ENCODE measurements around the gene RAB3GAP2. TPM values are rescaled to one million over a fixed set of nuclear protein-coding genes. Genes with fewer than 3 reads are reported as not detected.

Gene RAB3GAP2
- total RNA-seq, 1 donor from 2014 or later, result 33.0 TPM

- Histone ChIP-seq H3K27me3 (ENCODE audit: control insufficient read depth, insufficient read depth, low read length) (no peaks in the 10 kb centered on the region), H3K4me3 (ENCODE audit: low read depth, low read length) (no peak overlapping the region), H3K36me3 (ENCODE audit: control insufficient read depth, insufficient read depth, low read length) (peaks cover 2% of the 10 kb centered on the region)
- TF ChIP-seq, protein P1, sequence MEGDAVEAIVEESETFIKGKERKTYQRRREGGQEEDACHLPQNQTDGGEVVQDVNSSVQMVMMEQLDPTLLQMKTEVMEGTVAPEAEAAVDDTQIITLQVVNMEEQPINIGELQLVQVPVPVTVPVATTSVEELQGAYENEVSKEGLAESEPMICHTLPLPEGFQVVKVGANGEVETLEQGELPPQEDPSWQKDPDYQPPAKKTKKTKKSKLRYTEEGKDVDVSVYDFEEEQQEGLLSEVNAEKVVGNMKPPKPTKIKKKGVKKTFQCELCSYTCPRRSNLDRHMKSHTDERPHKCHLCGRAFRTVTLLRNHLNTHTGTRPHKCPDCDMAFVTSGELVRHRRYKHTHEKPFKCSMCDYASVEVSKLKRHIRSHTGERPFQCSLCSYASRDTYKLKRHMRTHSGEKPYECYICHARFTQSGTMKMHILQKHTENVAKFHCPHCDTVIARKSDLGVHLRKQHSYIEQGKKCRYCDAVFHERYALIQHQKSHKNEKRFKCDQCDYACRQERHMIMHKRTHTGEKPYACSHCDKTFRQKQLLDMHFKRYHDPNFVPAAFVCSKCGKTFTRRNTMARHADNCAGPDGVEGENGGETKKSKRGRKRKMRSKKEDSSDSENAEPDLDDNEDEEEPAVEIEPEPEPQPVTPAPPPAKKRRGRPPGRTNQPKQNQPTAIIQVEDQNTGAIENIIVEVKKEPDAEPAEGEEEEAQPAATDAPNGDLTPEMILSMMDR (IDR thresholded peaks at IDR 0.05; ENCODE audit: insufficient read depth, low read length, poor library complexity, severe bottlenecking), result no peak
- no peak for DNase-seq (ENCODE audit: low read depth)
Observed at GRCh38 chr1:220227393-220227792, 44.9 kb downstream of the RAB3GAP2 start.

GRCh38 chr1:220226752-220227151 lies 45.5 kb downstream of the RAB3GAP2 start:
- Histone ChIP-seq H3K4me3 (ENCODE audit: low read depth, low read length) (no peak overlapping the region), H3K36me3 (ENCODE audit: control insufficient read depth, insufficient read depth, low read length) (peaks cover 2% of the 10 kb centered on the region), H3K27me3 (ENCODE audit: control insufficient read depth, insufficient read depth, low read length) (no peaks in the 10 kb centered on the region)
- DNase-seq (ENCODE audit: low read depth), result no peak
- TF ChIP-seq, protein P1 (IDR thresholded peaks at IDR 0.05; ENCODE audit: insufficient read depth, low read length, poor library complexity, severe bottlenecking), result no peak

GRCh38 chr1:220225957-220226356 lies 46.3 kb downstream of the RAB3GAP2 start:
- TF ChIP-seq, protein P1 (IDR thresholded peaks at IDR 0.05; ENCODE audit: insufficient read depth, low read length, poor library complexity, severe bottlenecking), result no peak
- peaks cover 2% of the 10 kb centered on the region for H3K36me3 ChIP-seq (ENCODE audit: control insufficient read depth, insufficient read depth, low read length)
- H3K27me3 ChIP-seq (ENCODE audit: control insufficient read depth, insufficient read depth, low read length), result no peaks in the 10 kb centered on the region
- no peak overlapping the region for H3K4me3 ChIP-seq (ENCODE audit: low read depth, low read length)
- no peak for DNase-seq (ENCODE audit: low read depth)

- Histone ChIP-seq H3K36me3 (ENCODE audit: control insufficient read depth, insufficient read depth, low read length) (peaks cover 2% of the 10 kb centered on the region), H3K27me3 (ENCODE audit: control insufficient read depth, insufficient read depth, low read length) (no peaks in the 10 kb centered on the region), H3K4me3 (ENCODE audit: low read depth, low read length) (no peak overlapping the region)
- no peak for DNase-seq (ENCODE audit: low read depth)
- TF ChIP-seq, protein P1 (IDR thresholded peaks at IDR 0.05; ENCODE audit: insufficient read depth, low read length, poor library complexity, severe bottlenecking), result no peak
Observed at GRCh38 chr1:220224611-220225124, 47.6 kb downstream of the RAB3GAP2 start.

DNA sequence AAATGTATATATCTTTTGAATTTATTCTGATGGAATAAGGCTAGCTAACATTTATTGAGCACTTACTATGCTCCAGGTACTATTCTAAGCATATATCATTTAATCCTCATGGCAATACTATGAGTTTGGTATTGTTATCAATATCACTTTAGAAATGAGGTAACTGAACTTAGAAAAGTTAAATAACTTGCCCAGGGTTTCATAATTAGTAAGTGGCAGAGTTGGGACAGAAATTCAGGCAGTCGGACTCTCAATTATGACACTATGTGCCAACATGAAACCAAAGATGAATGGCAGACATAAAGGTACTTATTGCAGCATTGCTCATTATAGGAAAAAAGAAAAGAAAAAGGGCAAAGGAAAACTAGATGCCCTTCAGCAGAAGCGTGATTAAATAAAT lies 48.2 kb downstream of the RAB3GAP2 start:
- peaks cover 2% of the 10 kb centered on the region for H3K36me3 ChIP-seq (ENCODE audit: control insufficient read depth, insufficient read depth, low read length)
- no peak overlapping the region for H3K4me3 ChIP-seq (ENCODE audit: low read depth, low read length)
- no peaks in the 10 kb centered on the region for H3K27me3 ChIP-seq (ENCODE audit: control insufficient read depth, insufficient read depth, low read length)
- TF ChIP-seq, protein P1 (IDR thresholded peaks at IDR 0.05; ENCODE audit: insufficient read depth, low read length, poor library complexity, severe bottlenecking), result no peak
- no peak for DNase-seq (ENCODE audit: low read depth)

GRCh38 chr1:220222939-220223338 lies 49.3 kb downstream of the RAB3GAP2 start:
- H3K4me3 ChIP-seq (ENCODE audit: low read depth, low read length), result no peak overlapping the region
- DNase-seq (ENCODE audit: low read depth), result no peak
- H3K36me3 ChIP-seq (ENCODE audit: control insufficient read depth, insufficient read depth, low read length), result peaks cover 2% of the 10 kb centered on the region
- no peaks in the 10 kb centered on the region for H3K27me3 ChIP-seq (ENCODE audit: control insufficient read depth, insufficient read depth, low read length)
- TF ChIP-seq, protein P1 (IDR thresholded peaks at IDR 0.05; ENCODE audit: insufficient read depth, low read length, poor library complexity, severe bottlenecking), result no peak
